Measurements from ENCODE around the gene SCFD2.

The SCFD2 gene

GRCh38 chr4:52894443-52894842 lies 471.4 kb downstream of the SCFD2 start:
- no peak for TF ChIP-seq CTCF (IDR thresholded peaks at IDR 0.05; ENCODE audit: control insufficient read depth, insufficient read depth, low read depth, low read length, missing control alignments)
- no peak overlapping the region for H3K4me3 ChIP-seq (ENCODE audit: control insufficient read depth, low read depth, low read length)
- peak; percentile 3 for DNase-seq (ENCODE audit: low read depth)

GRCh38 chr4:52892880-52893279 lies 473.0 kb downstream of the SCFD2 start:
- no peak overlapping the region for H3K4me3 ChIP-seq (ENCODE audit: control insufficient read depth, low read depth, low read length)
- no peak for DNase-seq (ENCODE audit: low read depth)
- TF ChIP-seq CTCF (IDR thresholded peaks at IDR 0.05; ENCODE audit: control insufficient read depth, insufficient read depth, low read depth, low read length, missing control alignments) = no peak

- no peak overlapping the region for H3K4me3 ChIP-seq (ENCODE audit: control insufficient read depth, low read depth, low read length)
- DNase-seq (ENCODE audit: low read depth) = no peak
- no peak for TF ChIP-seq CTCF (IDR thresholded peaks at IDR 0.05; ENCODE audit: control insufficient read depth, insufficient read depth, low read depth, low read length, missing control alignments)
Measured at GRCh38 chr4:52891743-52892142, 474.1 kb downstream of the SCFD2 start.

GRCh38 chr4:52890521-52890791 lies 475.4 kb downstream of the SCFD2 start:
- H3K4me3 ChIP-seq (ENCODE audit: control insufficient read depth, low read depth, low read length) = no peak overlapping the region
- TF ChIP-seq CTCF (IDR thresholded peaks at IDR 0.05; ENCODE audit: control insufficient read depth, insufficient read depth, low read depth, low read length, missing control alignments) = no peak
- DNase-seq (ENCODE audit: low read depth) = no peak

GRCh38 chr4:52889778-52890520 lies 475.9 kb downstream of the SCFD2 start:
- DNase-seq (ENCODE audit: low read depth) = no peak
- H3K4me3 ChIP-seq (ENCODE audit: control insufficient read depth, low read depth, low read length) = no peak overlapping the region
- no peak for TF ChIP-seq CTCF (IDR thresholded peaks at IDR 0.05; ENCODE audit: control insufficient read depth, insufficient read depth, low read depth, low read length, missing control alignments)

- TF ChIP-seq CTCF (IDR thresholded peaks at IDR 0.05; ENCODE audit: control insufficient read depth, insufficient read depth, low read depth, low read length, missing control alignments) = no peak
- H3K4me3 ChIP-seq (ENCODE audit: control insufficient read depth, low read depth, low read length) = no peak overlapping the region
- DNase-seq (ENCODE audit: low read depth) = no peak
Measured at GRCh38 chr4:52889354-52889753, 476.5 kb downstream of the SCFD2 start.

- DNase-seq (ENCODE audit: low read depth) = no peak
- no peak for TF ChIP-seq CTCF (IDR thresholded peaks at IDR 0.05; ENCODE audit: control insufficient read depth, insufficient read depth, low read depth, low read length, missing control alignments)
- no peak overlapping the region for H3K4me3 ChIP-seq (ENCODE audit: control insufficient read depth, low read depth, low read length)
Measured at GRCh38 chr4:52884994-52885393, 480.9 kb downstream of the SCFD2 start.
